Uterus (tissue), 2 donors: ENCODE measurements around the gene HSCB.

Experiments
- CTCF ChIP-seq, 4 experiments: fragments of 200-600 bp in 2 of 4; fragments of 450-650 bp in 2 of 4; sonication (generic) in 2 of 4; IDR thresholded peaks; one replicate each; pipeline ENCODE4 v1.5.1; 2016 to 2019; ENCODE audit warnings: antibody characterized with exemption in 4 of 4, mild to moderate bottlenecking in 2 of 4, moderate library complexity in 1 of 4
- POLR2A ChIP-seq, 2 donors: fragments of 450-650 bp; IDR thresholded peaks; one replicate each; pipeline ENCODE4 v1.6.1; 2016; ENCODE audit warnings: antibody characterized with exemption in 2 of 2, mild to moderate bottlenecking in 1 of 2, moderate library complexity in 1 of 2

DNA sequence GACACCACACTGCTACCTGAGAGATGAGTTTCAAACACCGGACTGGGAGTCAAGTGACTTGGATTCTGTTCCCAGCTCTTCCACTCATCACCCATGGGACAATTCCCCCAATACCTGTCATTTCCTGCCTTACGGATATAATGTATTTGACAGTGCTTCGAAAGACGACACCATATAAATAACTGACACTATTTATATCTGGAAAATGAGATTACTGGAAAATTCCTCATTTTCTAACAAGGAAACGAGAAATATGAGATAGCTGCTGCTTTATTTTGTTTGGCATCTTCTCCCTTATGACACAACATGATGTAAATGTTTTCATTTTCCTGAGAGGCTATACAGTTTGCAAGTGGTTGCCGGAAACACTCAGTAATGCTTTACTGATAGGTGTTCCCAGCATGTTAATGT is 8.6 kb downstream of the HSCB start:
- no peak for TF ChIP-seq CTCF (IDR thresholded peaks at IDR 0.05)
- TF ChIP-seq POLR2A (IDR thresholded peaks at IDR 0.05), result no peak
